Measurements from ENCODE around the gene TWIST2. TPM values are rescaled to one million over a fixed set of nuclear protein-coding genes. Genes with fewer than 3 reads are reported as not detected.

TWIST2 gene
- polyA plus RNA-seq, 1 of the 3 experiments (the other 2 are of a cell fraction) = 19.5 TPM

DNA sequence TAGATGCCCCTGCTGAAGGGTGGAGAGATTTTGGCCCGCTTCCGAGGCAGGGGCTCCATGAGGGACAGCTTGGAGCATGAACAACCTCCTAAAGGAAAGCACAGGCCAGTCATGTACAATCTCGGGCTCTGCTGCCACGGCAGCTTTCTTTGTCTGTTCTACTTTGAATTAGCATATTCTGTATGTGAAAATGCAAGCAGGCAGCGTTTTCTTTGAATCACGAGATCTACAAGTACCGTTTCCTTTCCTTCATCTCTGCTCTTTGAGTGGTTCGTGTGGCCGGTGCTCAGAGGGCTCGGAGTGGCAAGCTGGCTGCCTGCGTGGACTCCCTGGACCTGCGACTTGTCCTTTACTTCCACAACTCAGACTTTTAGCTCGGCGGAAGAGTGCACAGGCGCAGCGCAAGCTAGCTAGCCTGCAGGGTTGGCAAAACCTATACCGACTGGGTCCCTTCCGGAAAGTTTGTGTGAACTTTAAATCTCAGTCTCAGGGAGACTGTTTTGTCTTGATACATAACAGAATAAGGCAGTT lies 6.9 kb downstream of the TWIST2 start (continued):
- no peak for TF ChIP-seq EZH2phosphoT487 (IDR thresholded peaks at IDR 0.05; ENCODE audit: borderline replicate concordance, low read depth)
- TF ChIP-seq, protein P1, sequence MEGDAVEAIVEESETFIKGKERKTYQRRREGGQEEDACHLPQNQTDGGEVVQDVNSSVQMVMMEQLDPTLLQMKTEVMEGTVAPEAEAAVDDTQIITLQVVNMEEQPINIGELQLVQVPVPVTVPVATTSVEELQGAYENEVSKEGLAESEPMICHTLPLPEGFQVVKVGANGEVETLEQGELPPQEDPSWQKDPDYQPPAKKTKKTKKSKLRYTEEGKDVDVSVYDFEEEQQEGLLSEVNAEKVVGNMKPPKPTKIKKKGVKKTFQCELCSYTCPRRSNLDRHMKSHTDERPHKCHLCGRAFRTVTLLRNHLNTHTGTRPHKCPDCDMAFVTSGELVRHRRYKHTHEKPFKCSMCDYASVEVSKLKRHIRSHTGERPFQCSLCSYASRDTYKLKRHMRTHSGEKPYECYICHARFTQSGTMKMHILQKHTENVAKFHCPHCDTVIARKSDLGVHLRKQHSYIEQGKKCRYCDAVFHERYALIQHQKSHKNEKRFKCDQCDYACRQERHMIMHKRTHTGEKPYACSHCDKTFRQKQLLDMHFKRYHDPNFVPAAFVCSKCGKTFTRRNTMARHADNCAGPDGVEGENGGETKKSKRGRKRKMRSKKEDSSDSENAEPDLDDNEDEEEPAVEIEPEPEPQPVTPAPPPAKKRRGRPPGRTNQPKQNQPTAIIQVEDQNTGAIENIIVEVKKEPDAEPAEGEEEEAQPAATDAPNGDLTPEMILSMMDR (IDR thresholded peaks at IDR 0.05) = no peak

DNA sequence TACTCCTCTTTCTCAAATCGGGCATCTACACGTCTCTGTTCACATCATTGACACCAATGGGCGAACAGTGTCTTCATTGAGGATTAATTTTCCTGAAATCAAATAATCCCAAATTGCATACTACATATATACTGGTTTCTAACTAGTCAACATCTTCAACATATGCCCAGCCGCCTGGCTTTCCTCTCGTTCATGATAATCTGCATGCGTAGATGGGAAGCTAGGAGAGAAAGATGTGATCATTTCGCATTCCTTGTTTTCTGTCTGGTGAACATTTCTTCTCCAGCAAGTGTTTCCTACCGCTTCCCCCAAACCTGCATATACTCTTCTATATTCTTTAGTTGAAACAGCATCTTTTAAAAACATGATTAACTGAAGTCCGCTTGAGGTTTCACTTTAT lies 7.4 kb downstream of the TWIST2 start:
- POLR2A ChIA-PET = no interaction called here
- Histone ChIP-seq H3K4me1 (ENCODE audit: control insufficient read depth in 1 of 2, insufficient read depth in 2 of 2, low read depth in 1 of 2, low read length in 1 of 2) (no peaks in the 10 kb centered on the region), H3K4me3 (ENCODE audit: low read depth in 2 of 2, low read length in 1 of 2) (no peak overlapping the region), H3K27ac (ENCODE audit: low read depth in 2 of 2, low read length in 1 of 2) (no peak overlapping the region), H3K27me3 (ENCODE audit: insufficient read depth) (no peaks in the 10 kb centered on the region), H3F3A (replicated peaks; ENCODE audit: insufficient read depth) (peaks cover 6% of the 10 kb centered on the region), H3K36me3 (replicated peaks in 1 of 2; ENCODE audit: control insufficient read depth in 1 of 2, insufficient read depth in 2 of 2, low read length in 1 of 2) (peaks cover 0 to 3% of the 10 kb centered on the region in 2 experiments), H2AFZ (ENCODE audit: low read depth) (no peak overlapping the region), H3K79me2 (ENCODE audit: insufficient read depth) (peaks cover 3% of the 10 kb centered on the region), H4K20me1 (ENCODE audit: insufficient read depth) (no peaks in the 10 kb centered on the region), H3K9me2 (no peaks in the 10 kb centered on the region), H3K4me2 (no peak overlapping the region), H3K9me3 (no peaks in the 10 kb centered on the region), H3K9ac (no peak overlapping the region)
- WGBS (ENCODE audit: low lambda C conversion rate) = 96% methylated on average over 9 of the region's 9 CpGs
- no peak for TF ChIP-seq MEF2A (IDR thresholded peaks at IDR 0.05; ENCODE audit: borderline replicate concordance, low read depth)
- TF ChIP-seq FOXM1 (IDR thresholded peaks at IDR 0.05; ENCODE audit: low read depth) = no peak
- no peak for TF ChIP-seq GABPA (IDR thresholded peaks at IDR 0.05; ENCODE audit: low read depth)
- no peak for TF ChIP-seq MXI1 (IDR thresholded peaks at IDR 0.05; ENCODE audit: low read depth, low read length)
- TF ChIP-seq, protein P2, sequence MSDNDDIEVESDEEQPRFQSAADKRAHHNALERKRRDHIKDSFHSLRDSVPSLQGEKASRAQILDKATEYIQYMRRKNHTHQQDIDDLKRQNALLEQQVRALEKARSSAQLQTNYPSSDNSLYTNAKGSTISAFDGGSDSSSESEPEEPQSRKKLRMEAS (IDR thresholded peaks at IDR 0.05; ENCODE audit: low read depth) = no peak
- no peak for TF ChIP-seq TCF12 (IDR thresholded peaks at IDR 0.05)
- no peak for TF ChIP-seq TAF1 (IDR thresholded peaks at IDR 0.05; ENCODE audit: borderline replicate concordance, low read depth, low read length)
- TF ChIP-seq FOXJ3 (CRISPR knock-in tag; IDR thresholded peaks at IDR 0.05) = no peak
- TF ChIP-seq JUND (IDR thresholded peaks at IDR 0.05) = no peak
- no peak for TF ChIP-seq IRF3 (IDR thresholded peaks at IDR 0.05; ENCODE audit: low read depth, low read length)
- TF ChIP-seq USF1 (IDR thresholded peaks at IDR 0.05; ENCODE audit: borderline replicate concordance, low read depth) = no peak
- no peak for TF ChIP-seq NFIC (IDR thresholded peaks at IDR 0.05; ENCODE audit: borderline replicate concordance)
- no peak for TF ChIP-seq SIN3A (IDR thresholded peaks at IDR 0.05; ENCODE audit: borderline replicate concordance, low read depth, low read length)
- no peak for TF ChIP-seq SMC3 (IDR thresholded peaks at IDR 0.05; ENCODE audit: low read depth, low read length)
- no peak for TF ChIP-seq RCOR1 (IDR thresholded peaks at IDR 0.05; ENCODE audit: low read length)
- no peak for TF ChIP-seq RAD21 (IDR thresholded peaks at IDR 0.05; ENCODE audit: low read length)
- TF ChIP-seq, protein P3, sequence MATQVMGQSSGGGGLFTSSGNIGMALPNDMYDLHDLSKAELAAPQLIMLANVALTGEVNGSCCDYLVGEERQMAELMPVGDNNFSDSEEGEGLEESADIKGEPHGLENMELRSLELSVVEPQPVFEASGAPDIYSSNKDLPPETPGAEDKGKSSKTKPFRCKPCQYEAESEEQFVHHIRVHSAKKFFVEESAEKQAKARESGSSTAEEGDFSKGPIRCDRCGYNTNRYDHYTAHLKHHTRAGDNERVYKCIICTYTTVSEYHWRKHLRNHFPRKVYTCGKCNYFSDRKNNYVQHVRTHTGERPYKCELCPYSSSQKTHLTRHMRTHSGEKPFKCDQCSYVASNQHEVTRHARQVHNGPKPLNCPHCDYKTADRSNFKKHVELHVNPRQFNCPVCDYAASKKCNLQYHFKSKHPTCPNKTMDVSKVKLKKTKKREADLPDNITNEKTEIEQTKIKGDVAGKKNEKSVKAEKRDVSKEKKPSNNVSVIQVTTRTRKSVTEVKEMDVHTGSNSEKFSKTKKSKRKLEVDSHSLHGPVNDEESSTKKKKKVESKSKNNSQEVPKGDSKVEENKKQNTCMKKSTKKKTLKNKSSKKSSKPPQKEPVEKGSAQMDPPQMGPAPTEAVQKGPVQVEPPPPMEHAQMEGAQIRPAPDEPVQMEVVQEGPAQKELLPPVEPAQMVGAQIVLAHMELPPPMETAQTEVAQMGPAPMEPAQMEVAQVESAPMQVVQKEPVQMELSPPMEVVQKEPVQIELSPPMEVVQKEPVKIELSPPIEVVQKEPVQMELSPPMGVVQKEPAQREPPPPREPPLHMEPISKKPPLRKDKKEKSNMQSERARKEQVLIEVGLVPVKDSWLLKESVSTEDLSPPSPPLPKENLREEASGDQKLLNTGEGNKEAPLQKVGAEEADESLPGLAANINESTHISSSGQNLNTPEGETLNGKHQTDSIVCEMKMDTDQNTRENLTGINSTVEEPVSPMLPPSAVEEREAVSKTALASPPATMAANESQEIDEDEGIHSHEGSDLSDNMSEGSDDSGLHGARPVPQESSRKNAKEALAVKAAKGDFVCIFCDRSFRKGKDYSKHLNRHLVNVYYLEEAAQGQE (IDR thresholded peaks at IDR 0.05; ENCODE audit: low read depth, low read length) = no peak
- TF ChIP-seq POLR2AphosphoS5 (IDR thresholded peaks at IDR 0.05; ENCODE audit: low read depth, low read length) = no peak
- DNase-seq = no peak
- CTCF ChIA-PET = interaction anchor here (0.8 kb wide), 1 partner anchor 31 kb away, joined by 3 read pairs; no protein-coding TSS in a partner anchor
